ENCODE results near the gene ZFYVE21. TPM values are rescaled to one million over a fixed set of nuclear protein-coding genes. Genes with fewer than 3 reads are reported as not detected.
"Not testable (repeated sequence)": the region's sequence is repeated elsewhere in the genome, so short reads cannot be mapped to it uniquely, and the experiment has no call there.

The ZFYVE21 gene
- total RNA-seq, 1 donor from 2014 or later, result 40.4 TPM

DNA sequence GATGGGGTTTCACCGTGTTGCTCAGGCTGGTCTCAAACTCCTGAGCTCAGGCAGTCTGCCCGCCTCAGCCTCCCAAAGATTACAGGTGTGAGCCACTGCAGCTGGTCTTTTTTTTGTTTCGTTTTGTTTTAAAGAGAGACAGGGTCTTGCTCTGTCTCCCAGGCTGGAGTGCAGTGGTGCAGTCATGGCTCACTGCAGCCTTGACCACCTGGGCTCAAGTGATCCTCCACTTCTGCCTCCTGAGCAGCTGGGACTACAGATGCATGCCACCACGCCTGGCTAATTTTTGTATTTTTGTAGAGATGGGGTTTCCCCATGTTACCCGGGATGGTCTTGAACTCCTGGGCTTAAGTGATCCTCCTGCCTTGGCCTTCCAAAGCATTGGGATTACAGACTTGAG lies 24.0 kb upstream of the ZFYVE21 start:
- DNase-seq (ENCODE audit: low spot score in 2 of 2); FAIRE-seq: not testable (repeated sequence)

DNA sequence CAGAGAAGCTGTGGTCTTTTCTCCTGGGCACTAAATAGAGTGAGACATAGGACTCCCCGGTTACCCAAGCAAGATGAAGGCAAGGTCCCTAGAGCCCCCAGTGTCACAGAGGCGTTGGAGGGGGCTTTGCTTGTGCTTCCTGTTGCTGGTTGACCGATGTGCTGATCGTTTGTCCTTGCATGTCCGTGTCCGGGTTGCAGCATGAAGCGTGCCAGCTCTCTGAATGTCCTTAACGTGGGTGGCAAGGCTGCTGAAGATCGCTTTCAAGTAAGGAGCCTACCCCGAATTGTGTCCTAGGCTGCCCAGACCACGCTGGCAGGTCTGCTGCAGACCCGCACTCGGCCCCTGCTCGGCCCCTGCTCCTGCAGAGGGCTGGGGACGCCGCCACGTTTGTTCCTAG lies 23.5 kb upstream of the ZFYVE21 start:
- FAIRE-seq (no peak), DNase-seq (ENCODE audit: low spot score in 2 of 2) (no peak)

DNA sequence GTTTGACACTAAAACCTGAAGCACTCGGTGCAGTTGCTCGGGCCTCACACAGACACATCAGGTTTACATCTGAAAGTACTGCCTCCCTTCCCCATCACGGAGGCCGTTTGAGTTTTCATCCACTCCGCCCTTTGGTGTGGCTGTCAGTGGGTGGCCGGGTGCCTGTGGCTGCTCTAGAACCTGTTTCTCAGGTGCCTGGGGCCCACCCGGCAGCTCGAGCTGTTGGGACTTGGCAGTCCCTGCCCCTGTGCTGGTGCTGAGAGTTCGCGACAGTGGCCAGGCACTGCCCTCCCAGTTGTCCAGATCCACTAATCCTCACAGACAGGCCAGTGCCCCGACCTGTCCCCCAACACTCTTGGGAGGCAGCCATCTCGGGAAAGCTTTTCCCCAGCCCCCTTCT lies 22.7 kb upstream of the ZFYVE21 start:
- DNase-seq (ENCODE audit: low spot score in 2 of 2), result no peak
- no peak for FAIRE-seq

DNA sequence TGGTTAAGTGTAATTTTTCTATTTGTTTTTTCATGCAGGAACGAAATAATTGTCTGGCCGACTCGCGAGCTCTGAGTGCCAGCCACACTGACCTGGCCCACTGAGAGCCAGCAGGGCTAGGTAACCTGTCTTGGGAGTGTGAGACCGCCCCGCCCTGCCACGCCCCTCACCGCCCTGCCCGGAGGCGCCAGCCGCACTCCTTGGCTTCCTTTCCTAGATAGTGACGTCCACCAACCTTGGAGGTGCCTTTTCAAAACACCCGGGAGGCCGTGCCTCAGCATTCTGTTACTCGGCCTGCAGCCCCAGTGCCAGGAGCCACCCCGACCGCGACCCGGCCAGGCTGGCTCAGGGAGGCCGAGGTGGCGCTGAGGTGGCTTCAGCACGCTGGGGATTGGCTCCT lies 22.1 kb upstream of the ZFYVE21 start:
- DNase-seq (ENCODE audit: low spot score in 2 of 2) (no peak), FAIRE-seq (no peak)

DNA sequence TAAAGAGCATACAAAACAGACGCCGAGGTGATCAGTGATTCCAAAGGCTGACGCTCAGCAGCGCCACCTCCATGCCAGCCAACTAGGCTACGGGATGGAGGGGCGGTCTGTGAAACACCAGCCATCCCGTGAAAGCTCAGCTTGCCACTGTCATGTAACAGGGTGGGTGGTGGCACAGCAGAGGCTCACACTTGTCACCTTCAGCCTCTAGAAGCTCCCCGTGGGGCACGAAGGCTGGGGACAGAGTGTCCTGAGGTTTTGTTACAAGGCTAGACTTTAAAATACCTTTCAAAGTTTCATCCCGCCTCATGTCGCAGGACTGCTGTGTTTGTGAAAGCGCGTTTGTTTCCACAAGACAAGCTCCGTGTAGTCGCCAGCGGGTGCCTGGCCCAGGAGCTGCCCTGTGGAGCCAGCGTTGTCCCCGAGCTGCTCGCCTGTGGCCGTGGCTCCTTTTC lies 21.0 kb upstream of the ZFYVE21 start:
- FAIRE-seq (no peak), DNase-seq (ENCODE audit: low spot score in 2 of 2) (no peak)

DNA sequence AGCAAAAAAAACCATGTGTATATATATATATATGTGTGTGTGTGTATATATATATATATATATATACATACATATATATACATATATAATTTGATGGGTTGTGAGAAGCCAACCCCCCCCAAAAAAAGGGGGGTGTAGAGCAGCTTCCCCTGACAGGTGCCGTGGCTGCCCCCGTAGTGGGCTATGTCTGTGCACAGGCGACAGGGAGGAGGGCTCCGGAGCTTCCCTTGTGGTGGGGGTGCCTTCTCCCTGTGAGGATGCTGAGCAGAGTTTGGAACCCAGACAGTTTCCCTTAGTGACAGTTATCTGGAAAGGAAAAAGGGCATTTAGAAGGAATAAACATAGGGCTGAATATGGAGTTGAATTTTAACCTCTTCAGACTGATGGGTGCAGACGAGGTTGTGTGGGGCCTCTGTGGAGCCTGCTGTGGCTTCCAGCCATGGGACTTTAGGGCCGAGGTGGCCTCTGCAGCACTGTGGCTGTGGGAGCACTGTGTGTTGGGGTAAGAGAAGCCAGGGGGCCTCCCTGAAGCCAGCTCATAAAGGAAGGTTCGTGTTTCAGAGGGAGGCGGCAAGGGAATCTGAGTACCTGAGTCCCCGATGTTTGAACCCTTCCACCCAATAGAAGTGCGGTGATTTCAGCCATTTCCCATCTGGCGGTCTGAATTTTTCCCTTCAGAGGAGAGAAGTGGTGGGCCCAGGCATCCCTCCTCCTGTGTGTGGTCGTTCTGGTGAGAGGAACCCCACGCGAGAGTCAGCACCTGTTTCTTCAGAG lies 20.1 kb upstream of the ZFYVE21 start:
- DNase-seq (ENCODE audit: low spot score in 2 of 2) (no peak), FAIRE-seq (no peak)

DNA sequence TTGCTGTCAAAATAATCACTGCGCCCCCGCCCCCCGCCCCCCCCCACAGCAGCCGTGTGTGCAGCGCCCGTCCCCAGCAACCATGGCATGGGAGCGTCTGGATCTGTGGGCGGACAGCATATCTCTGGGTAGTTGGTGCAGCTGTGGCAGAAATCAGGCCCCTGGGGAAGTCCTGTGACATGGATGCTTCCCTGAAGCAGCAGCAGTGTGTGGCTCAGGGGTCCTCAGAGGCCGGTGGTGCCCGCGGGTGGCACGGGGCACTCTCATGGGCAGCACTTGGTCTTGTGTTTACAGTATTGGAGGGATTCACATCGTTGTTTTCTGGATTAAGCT lies 19.6 kb upstream of the ZFYVE21 start:
- FAIRE-seq (no peak), DNase-seq (ENCODE audit: low spot score in 2 of 2) (no peak)

DNA sequence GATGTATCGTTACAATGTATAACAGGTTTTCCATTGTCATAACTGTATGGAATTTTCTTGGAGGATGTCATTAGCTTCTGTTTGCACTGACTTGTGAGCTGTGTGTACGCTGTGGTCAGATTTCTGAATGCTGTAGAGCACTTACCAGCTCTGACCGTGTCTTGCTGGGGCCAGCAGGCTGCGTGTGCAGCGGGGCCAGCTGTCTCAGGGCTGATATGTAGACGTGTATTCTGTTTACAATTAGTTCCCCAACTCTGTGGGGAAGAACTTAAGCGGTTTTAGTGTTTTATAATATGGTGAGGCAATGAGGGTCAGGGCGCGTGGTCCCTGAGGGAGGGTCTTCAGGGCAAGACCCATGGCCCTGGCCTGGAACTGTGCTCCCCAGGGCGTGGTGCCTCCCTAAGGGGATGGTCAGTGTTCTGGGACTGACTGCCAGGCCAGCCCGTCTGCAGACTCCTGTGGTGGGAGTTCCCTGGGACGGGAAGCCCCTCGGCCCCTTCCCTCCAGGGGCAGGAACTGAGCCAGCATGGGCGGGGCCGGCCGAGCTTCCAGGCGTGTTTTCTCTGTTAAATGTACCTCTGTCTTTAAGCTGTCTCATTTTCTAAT lies 19.0 kb upstream of the ZFYVE21 start:
- no peak for DNase-seq (ENCODE audit: low spot score in 2 of 2)
- FAIRE-seq, result no peak

DNA sequence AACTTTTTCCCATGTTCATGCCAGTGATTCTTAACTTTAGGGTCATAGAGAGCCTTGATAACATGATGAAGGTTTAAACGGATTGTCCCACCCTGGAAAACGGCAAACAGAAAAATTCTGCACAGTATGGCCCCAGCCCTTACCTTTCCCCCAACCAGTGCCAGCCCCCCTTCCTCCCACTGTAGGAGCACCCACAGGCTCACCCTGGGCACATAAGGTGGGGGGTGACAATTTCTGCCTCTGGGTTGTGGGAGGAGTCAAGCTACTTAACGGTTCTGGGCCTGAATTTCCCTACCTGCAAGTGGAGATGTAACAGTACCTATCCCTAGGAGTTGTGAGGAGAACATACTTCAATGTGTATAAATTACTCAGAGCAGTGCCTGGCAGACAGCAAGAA lies 18.4 kb upstream of the ZFYVE21 start:
- FAIRE-seq (no peak), DNase-seq (ENCODE audit: low spot score in 2 of 2) (no peak)

DNA sequence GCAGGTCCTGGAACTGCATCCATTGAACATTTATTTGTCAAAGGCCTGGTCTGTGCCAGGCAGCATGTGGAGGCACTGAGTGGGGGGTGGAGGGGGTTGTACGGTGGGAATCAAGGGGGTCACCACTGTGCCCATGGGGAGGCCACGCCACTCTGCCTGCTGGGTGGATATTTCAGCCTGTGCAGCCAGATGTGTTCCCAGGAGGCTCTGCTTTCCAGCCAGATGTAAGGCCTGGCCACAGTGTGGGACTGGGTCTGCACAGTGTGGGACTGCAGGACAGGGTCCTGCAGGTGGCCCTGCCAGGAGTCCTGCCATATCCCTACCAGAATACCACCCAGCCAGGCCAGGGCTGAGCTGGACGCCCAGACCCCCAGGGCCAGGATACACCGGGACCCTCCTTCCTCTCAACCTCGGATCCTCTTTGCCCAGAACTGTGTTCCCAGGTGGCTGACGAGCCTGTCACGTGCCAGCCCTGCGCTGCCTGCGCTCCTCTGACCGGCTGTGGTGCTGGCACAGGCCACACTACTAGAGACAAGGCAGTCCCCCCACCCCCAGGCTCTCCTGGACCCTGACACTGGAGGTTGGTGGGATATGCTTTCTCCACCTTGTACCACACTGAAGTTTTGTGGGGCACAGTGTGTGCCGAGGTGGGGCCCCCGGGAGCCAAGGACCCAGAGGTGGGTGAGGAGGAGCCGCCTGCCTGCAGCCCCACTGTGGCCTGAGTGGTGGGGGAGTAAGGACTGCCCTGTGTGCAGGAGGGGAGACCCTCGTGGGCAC lies 17.8 kb upstream of the ZFYVE21 start:
- FAIRE-seq (no peak), DNase-seq (ENCODE audit: low spot score in 2 of 2) (no peak)

DNA sequence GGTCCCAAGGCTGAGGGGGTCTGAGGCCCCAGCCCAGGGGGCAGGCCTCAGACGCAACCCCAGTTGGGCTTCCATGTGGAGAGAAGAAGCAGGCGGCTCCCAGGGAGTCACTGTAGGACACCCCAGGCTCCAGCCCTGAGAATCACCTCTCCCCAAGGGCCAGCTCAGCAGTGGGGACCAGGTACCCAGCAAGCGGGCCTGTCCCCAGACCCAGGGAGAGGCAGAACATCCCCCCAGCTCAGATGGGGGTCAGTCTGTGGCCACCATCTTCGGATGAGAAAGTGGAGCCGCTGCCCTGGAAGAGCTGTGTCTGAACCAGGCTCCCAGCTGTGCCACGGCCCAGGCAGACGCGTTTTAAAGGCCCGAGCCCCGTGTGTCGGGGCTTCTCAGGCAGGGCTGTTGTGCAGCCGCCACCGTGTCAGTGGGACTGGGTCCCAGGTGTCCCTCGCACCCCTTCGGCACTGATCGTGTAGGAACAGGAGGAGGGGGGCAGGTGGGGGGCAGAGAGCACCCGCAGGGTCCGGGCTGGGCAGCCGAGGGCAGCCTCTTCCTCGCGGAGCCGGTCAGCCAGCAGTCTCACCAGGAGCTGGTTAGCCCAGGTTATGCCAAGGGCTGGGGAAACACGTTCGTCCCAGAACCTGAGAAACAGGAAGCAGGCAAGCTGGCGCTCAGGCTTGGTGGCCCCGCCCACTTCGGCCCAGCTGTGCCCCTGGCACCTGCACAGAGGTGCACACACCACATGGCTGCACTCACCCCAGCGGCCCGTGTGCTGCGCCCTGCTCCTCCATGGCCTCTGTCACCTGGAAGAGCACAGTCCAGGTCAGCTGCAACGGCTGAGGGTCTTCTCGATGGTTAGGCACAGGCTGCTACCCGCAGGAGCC lies 17.0 kb upstream of the ZFYVE21 start:
- DNase-seq (ENCODE audit: low spot score in 2 of 2) (no peak), FAIRE-seq (no peak)

DNA sequence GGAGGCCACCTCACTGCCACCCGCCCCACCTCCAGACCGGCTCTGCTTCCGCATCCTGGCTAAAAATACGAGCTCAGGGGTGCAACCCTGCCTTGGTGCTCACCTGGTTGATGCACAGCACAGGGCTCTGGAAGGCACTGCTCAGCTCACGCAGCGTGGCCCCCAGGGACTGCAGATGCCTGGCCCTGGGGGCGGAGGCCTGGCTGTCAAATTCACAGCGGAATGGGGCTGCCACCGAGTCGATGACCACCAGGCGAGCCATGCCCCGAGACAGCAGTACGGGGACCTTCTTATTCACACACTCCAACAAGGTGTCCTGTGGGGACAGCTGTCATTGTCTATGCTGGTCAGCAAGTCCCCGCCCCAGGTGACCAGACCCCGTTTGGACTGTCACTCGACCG lies 16.3 kb upstream of the ZFYVE21 start:
- FAIRE-seq, result no peak
- DNase-seq (ENCODE audit: low spot score in 2 of 2), result no peak

DNA sequence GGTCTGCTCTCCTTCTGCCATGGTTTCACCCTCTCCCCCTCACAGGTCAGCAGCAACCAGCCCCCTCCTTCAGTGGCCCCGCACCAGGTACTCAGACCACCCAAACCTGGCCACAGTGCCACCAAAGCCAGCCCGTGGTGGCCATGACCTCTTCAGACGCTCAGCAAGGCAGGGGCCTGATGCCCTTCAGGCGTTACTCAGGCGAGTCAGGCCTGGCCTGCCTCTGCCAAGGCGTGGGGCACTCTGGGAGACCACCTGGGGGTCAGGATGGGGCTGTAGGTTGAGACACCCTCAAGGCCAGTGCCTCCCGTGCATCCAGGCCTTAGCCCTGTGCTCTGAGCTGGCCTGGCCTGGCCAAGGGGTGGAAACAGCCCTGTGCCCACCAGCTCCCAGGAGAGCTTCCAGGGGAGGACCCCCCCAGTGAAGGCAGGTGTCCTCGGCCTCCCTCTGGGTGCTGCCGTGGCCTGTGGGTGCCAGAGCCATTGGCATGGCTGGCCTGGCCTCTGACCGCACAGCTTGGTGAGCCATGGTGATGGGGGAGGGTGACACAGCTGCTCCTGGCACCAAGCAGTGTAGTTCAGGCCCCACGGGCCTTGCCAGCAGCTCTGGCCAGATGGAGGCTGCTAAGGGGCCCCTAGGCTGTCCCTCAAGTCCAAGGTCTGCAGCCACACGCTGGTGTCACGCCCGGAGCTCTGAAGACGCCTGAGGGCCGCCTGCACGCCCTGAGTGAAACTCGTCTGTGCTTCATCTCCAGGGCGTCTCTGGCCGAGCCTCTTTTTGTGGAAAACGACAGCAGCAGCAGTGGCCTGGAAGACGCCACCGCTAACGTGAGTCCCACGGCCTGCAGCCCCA lies 15.5 kb upstream of the ZFYVE21 start:
- peak in 1 of 2 donors; percentile 70 for DNase-seq (ENCODE audit: low spot score in 2 of 2)
- FAIRE-seq, result no peak

DNA sequence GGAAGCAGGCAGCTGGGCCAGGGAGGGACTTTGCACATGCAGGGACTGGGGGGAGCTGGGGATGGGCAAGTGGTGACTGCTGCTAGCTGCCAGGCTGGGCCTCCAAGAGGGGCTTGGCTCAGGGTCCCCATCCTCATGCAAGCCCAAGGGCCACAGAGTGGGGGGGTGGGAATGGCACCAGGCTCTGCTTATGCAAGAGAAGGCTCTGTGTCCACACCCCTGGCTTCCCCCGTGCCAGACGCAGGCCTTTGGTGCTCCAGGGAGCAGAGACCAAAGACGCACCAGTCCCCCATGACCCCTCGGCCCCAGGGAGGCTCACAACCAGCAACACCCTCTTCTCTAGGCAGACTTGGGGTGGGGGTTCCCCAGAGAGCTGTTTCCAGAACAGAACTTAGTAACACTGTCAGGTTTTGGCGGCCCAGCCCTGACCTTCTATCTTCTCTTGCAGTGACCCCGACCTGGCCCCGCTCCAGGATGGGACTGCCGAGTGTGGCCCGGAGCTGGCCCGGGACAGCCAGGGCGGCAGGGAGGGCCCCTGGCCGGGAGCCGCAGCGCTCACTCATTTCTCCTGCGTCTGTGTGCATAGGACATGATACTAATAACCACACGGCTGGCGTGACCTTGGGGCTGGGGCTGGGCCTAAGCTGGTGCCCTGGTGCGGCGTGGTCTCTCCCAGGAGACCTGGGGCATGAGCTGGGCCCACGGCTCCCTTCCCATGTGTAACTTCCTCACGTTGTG lies 14.7 kb upstream of the ZFYVE21 start:
- FAIRE-seq, result no peak
- no peak for DNase-seq (ENCODE audit: low spot score in 2 of 2)

DNA sequence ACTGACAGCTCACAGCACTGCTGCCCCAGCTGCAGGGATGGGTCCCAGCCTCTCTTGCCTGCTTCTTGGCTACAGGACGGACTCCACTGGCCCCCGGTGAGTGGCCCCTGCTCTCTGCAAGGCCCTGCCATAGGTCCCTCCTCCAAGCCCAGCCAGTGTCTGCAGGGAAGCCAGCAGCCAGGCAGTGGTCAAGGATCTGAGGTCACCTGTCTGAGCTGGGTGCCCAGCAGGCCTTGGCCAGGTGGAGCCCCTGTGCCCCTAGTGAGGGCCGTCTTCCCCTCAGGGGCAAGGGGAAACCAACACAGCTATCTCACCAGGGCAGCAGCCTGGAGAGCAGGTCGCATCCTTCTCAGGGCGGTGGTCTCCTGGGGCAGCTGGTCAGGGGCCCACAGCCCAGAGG lies 13.5 kb upstream of the ZFYVE21 start:
- DNase-seq (ENCODE audit: low spot score in 2 of 2) (no peak), FAIRE-seq (no peak)

DNA sequence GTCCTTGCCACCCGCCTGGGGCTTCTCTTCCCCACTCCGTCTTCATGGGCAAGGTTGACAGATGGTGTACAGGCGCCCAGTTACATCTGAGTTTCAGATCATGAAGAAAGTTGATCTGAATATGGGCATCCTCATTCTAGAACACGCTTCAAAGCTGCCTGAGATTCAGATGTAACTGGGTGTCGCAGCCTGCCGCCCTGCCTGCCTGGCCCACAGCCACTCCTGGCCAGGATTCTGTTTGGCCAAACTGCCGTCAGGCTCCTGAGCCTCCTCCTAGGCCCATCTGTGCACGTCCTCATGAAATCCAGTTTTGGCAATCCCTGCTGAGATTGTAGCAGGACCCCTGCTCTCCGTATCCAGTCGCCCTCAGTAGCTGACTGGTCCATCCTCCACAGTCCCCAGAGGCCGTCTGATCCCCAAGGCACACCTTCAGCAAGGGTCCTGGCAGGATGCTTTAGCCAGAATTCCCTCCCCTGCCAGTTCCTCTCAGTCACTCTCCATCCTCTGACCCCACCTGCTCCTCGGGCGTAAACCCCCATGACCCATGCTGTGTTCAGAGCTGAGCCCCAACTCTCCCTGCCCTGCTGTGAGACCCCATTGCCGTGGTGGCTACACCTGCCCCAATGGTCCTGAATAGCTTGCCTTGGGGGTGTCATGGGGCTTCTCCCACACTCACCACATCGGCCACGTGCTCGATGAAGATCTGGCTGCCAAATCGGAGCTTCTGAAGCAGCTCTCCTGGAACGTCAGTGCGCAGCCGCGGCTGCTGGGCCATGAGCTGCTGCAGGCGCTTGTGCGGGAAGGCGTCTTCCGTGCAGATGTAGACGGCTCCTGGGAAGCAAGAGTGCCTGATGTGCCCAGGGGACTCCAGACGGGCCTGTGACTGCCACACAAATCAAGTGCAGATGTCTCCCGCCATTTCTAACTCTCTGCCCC lies 12.8 kb upstream of the ZFYVE21 start:
- no peak for DNase-seq (ENCODE audit: low spot score in 2 of 2)
- no peak for FAIRE-seq

DNA sequence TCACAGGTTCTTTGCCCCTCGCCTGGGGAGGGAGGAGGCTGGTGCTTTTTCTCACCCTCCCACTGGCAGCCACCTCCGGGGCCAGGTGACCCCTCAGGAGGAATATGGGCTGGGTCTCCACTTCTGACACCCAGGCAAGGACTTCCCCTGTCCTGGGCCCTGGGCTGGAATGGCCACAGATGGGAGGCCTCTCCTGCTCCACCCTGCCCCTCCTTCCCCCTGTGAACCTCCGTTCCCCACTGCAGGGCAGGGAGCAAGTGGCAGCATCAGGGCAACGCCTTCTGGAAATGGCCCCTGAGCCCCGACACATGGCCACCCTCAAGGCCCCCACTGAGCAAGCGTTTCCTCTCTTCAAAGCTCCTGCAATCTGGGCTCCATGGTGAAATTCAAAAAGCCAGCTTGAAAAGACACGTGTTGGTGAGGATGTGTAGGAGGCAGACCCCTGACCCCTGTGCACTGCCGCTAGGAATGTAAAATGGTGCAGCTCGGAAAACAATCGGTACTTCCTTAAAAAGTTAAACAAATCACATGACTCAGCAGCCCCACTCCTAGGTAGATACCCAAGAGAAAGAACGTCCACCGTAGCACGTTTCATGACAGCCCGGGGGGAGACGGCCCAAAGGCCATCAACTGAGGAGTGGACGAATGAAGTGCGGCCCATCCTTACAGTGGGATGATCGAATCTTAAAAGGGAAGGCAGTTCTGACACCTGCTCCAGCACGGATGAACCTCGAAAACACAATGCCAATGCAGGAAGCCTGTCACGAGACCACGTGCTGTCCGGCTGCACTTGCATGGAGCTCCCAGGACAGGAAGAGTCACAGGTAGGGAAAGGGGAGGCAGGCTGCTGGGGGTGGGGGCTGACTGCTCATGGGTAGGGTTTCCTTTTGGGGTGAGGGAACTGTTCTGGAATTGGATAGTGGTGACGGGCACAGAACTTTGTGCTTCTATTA lies 11.9 kb upstream of the ZFYVE21 start:
- no peak for FAIRE-seq
- DNase-seq (ENCODE audit: low spot score in 2 of 2), result no peak
